Ovary (tissue), 3 donors: ENCODE results near the gene MUL1.
A peak's percentile ranks its signal among the peaks of the same experiment; 100 is the strongest.

Experiments
- POLR2A ChIP-seq: fragments of 450-650 bp; IDR thresholded peaks from one replicate; pipeline ENCODE4 v1.6.1; 2017; ENCODE audit warnings: antibody characterized with exemption, mild to moderate bottlenecking, moderate library complexity
- TF ChIP-seq, protein P1 (sequence below), 3 donors: fragments of 450-650 bp in 2 of 3; fragments of 200-600 bp in 1 of 3; IDR thresholded peaks; one replicate each; pipeline versions ENCODE4 v1.5.1 to v1.8.0; 2016 to 2022; ENCODE audit warnings: antibody characterized with exemption in 3 of 3, mild to moderate bottlenecking in 1 of 3
- donor health status: DM: no; HTN: no; CAD: no.

DNA sequence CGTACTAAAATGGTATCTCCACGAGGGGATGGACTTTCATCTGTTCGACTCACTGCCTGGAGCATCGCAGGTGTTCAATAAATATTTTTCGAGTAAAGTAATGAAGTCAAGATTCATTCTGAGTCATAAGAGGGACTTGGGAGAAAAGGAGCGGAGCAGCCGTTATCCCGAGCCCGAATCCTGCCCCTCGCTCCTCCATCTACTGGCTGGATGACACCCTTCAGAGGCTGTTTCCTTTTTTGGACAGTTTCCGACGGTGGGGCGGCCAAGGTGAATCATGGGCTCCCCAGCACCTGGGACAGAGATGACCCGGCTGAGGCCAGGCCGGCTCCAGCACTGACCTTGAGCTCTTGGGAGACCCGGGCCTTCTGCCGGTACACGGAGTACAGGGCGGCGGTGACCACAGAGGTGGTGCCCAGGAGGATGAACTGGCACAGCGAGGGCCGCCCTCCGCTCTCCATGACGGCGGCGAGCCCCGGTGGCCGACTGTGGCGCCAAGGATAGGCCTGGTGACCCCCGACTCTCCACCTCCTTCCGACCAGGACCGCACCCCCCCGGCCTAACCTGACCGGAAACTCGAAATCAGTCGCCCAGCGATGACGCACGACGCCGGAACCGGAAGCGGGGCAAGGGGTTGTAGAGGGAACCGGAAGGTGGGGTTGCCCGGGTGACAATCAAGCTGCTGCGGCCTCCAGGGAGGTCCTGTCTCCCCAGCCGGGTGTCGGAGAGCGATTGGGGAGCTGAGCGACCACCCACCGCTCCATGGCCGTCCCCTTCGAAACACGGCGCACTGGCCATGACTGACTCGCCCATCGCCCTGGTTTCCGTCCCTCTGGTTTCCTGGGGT, at the start of gene MUL1:
- TF ChIP-seq, protein P1, sequence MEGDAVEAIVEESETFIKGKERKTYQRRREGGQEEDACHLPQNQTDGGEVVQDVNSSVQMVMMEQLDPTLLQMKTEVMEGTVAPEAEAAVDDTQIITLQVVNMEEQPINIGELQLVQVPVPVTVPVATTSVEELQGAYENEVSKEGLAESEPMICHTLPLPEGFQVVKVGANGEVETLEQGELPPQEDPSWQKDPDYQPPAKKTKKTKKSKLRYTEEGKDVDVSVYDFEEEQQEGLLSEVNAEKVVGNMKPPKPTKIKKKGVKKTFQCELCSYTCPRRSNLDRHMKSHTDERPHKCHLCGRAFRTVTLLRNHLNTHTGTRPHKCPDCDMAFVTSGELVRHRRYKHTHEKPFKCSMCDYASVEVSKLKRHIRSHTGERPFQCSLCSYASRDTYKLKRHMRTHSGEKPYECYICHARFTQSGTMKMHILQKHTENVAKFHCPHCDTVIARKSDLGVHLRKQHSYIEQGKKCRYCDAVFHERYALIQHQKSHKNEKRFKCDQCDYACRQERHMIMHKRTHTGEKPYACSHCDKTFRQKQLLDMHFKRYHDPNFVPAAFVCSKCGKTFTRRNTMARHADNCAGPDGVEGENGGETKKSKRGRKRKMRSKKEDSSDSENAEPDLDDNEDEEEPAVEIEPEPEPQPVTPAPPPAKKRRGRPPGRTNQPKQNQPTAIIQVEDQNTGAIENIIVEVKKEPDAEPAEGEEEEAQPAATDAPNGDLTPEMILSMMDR (IDR thresholded peaks at IDR 0.05), result peak in 1 of 3 donors; percentile 17
- peak; percentile 80 for TF ChIP-seq POLR2A
